HAP-1 (cell line): Measurements from ENCODE around the gene FBXO39.
"Not testable (repeated sequence)": the region's sequence is repeated elsewhere in the genome, so short reads cannot be mapped to it uniquely, and the experiment has no call there.

Experiments
- DNase-seq, 2 experiments: peaks; one replicate each; pipeline ENCODE4 v3.0.0-alpha.2; 2016 to 2020; ENCODE audit warnings: low spot score in 2 of 2
- H3K27me3 ChIP-seq: fragments of 250-450 bp; sonication (Bioruptor Pico); 2 replicates; pipeline ENCODE4 v1.5.1; 2020; ENCODE audit warnings: low read depth, mild to moderate bottlenecking, moderate library complexity
- H3K36me3 ChIP-seq: fragments of 250-450 bp; sonication (Bioruptor Pico); replicated peaks from 2 replicates; pipeline ENCODE4 v1.5.1; 2020; ENCODE audit warnings: mild to moderate bottlenecking
- H3K4me1 ChIP-seq: fragments of 250-450 bp; sonication (Bioruptor Pico); 2 replicates; pipeline ENCODE4 v1.5.1; 2020; ENCODE audit warnings: mild to moderate bottlenecking
- H3K4me3 ChIP-seq: fragments of 250-450 bp; sonication (Bioruptor Pico); 2 replicates; pipeline ENCODE4 v1.5.1; 2020; ENCODE audit warnings: mild to moderate bottlenecking, moderate library complexity
- H3K9me3 ChIP-seq: fragments of 250-450 bp; sonication (Bioruptor Pico); 2 replicates; pipeline ENCODE4 v1.5.1; 2020; ENCODE audit warnings: mild to moderate bottlenecking, moderate library complexity
- in situ Hi-C: fragments of 300-500 bp; cut with MboI; formaldehyde crosslinking; loops from 3 replicates; pipeline ENCODE4 v1.14.3; 2020; ENCODE audit warnings: low sequenced_read_pairs, inconsistent platforms, mixed read lengths

FBXO39 gene

GRCh38 chr17:6799738-6800137, 23.7 kb downstream of the FBXO39 start:
- Histone ChIP-seq H3K36me3 (no peaks in the 10 kb centered on the region), H3K9me3 (no peaks in the 10 kb centered on the region), H3K4me3 (no peak overlapping the region), H3K4me1 (no peaks in the 10 kb centered on the region), H3K27me3 (no peaks in the 10 kb centered on the region)
- no peak for DNase-seq
- in situ Hi-C loops, result no loop called here

GRCh38 chr17:6800422-6801027, 24.5 kb downstream of the FBXO39 start:
- Histone ChIP-seq H3K9me3 (no peaks in the 10 kb centered on the region), H3K36me3 (no peaks in the 10 kb centered on the region), H3K4me1 (no peaks in the 10 kb centered on the region), H3K27me3 (no peaks in the 10 kb centered on the region), H3K4me3 (no peak overlapping the region)
- no peak for DNase-seq
- in situ Hi-C loops, result no loop called here

GRCh38 chr17:6811510-6811909, 35.5 kb downstream of the FBXO39 start:
- no peak for DNase-seq
- no peak overlapping the region for H3K4me3 ChIP-seq
- in situ Hi-C loops, result no loop called here
- H3K36me3 ChIP-seq, result no peaks in the 10 kb centered on the region
- no peaks in the 10 kb centered on the region for H3K27me3 ChIP-seq
- H3K4me1 ChIP-seq, result no peaks in the 10 kb centered on the region
- H3K9me3 ChIP-seq, result no peaks in the 10 kb centered on the region

- Histone ChIP-seq H3K9me3 (no peaks in the 10 kb centered on the region), H3K27me3 (no peaks in the 10 kb centered on the region), H3K4me1 (no peaks in the 10 kb centered on the region), H3K36me3 (no peaks in the 10 kb centered on the region), H3K4me3 (no peak overlapping the region)
- no peak for DNase-seq
- in situ Hi-C loops, result no loop called here
These were observed 36.3 kb downstream of the FBXO39 start for GRCh38 chr17:6812295-6812694.

- in situ Hi-C loops, result no loop called here
- DNase-seq, result no peak
These were observed 39.8 kb downstream of the FBXO39 start for GRCh38 chr17:6815775-6816174.

GRCh38 chr17:6816368-6816767, 40.4 kb downstream of the FBXO39 start:
- DNase-seq, in situ Hi-C loops, H3K9me3 ChIP-seq, H3K4me1 ChIP-seq, H3K27me3 ChIP-seq, H3K4me3 ChIP-seq, H3K36me3 ChIP-seq: not testable (repeated sequence)

More at GRCh38 chr17:6815775-6816174, 39.8 kb downstream of the FBXO39 start:
- Histone ChIP-seq H3K4me1 (no peaks in the 10 kb centered on the region), H3K36me3 (no peaks in the 10 kb centered on the region), H3K9me3 (no peaks in the 10 kb centered on the region), H3K4me3 (no peak overlapping the region), H3K27me3 (no peaks in the 10 kb centered on the region)

GRCh38 chr17:6818938-6819337, 42.9 kb downstream of the FBXO39 start:
- in situ Hi-C loops, result no loop called here
- Histone ChIP-seq H3K4me3 (no peak overlapping the region), H3K27me3 (no peaks in the 10 kb centered on the region), H3K9me3 (no peaks in the 10 kb centered on the region), H3K36me3 (no peaks in the 10 kb centered on the region), H3K4me1 (no peaks in the 10 kb centered on the region)
- DNase-seq, result no peak

GRCh38 chr17:6823011-6823442, 47.0 kb downstream of the FBXO39 start:
- Histone ChIP-seq H3K4me3 (no peak overlapping the region), H3K27me3 (no peaks in the 10 kb centered on the region), H3K9me3 (no peaks in the 10 kb centered on the region), H3K4me1 (no peaks in the 10 kb centered on the region), H3K36me3 (no peaks in the 10 kb centered on the region)
- DNase-seq, result no peak
- in situ Hi-C loops, result no loop called here

GRCh38 chr17:6830383-6830986, 54.5 kb downstream of the FBXO39 start:
- H3K27me3 ChIP-seq, result peaks cover 19% of the 10 kb centered on the region
- no peaks in the 10 kb centered on the region for H3K4me1 ChIP-seq
- no peaks in the 10 kb centered on the region for H3K36me3 ChIP-seq
- no peak for DNase-seq
- no peak overlapping the region for H3K4me3 ChIP-seq
- in situ Hi-C loops, result no loop called here
- no peaks in the 10 kb centered on the region for H3K9me3 ChIP-seq

GRCh38 chr17:6831661-6832263, 55.7 kb downstream of the FBXO39 start, which contains the start of gene TEKT1:
Gene TEKT1 (minus strand): TSS chr17:6831729. CDS start chr17:6830376, 1,353 bp downstream.
- in situ Hi-C loops, result no loop called here
- H3K36me3 ChIP-seq, result no peaks in the 10 kb centered on the region
- no peak for DNase-seq
- no peaks in the 10 kb centered on the region for H3K4me1 ChIP-seq
- no peaks in the 10 kb centered on the region for H3K9me3 ChIP-seq
- peaks cover 23% of the 10 kb centered on the region for H3K27me3 ChIP-seq
- no peak within 1 kb of the TSS for H3K4me3 ChIP-seq
